Measurements from ENCODE around the gene RPL35. TPM values are rescaled to one million over a fixed set of nuclear protein-coding genes. Genes with fewer than 3 reads are reported as not detected.

RPL35 gene
- total RNA-seq, 1 experiment from 2014 or later, result 1,966 TPM

- BruUV-seq (replicated peaks), result no TSS peak
- CTCF ChIA-PET, result no interaction called here
- intact Hi-C loops (cut with micrococcal nuclease), result no loop called here
Measured at GRCh38 chr9:124869466-124869985, 7.8 kb upstream of the RPL35 start.

GRCh38 chr9:124868511-124869465 lies 7.0 kb upstream of the RPL35 start:
- Mint-ChIP-seq H3K36me3 (ENCODE audit: insufficient read depth, unreplicated experiment) (peaks cover 22% of the 10 kb centered on the region), H3K27me3 (ENCODE audit: insufficient read depth, unreplicated experiment) (no peaks in the 10 kb centered on the region), H3K27ac (ENCODE audit: low read depth, unreplicated experiment) (peak overlapping the region; percentile 97), H3K9me3 (ENCODE audit: unreplicated experiment) (no peaks in the 10 kb centered on the region), H3K4me1 (ENCODE audit: insufficient read depth, unreplicated experiment) (peaks cover 33% of the 10 kb centered on the region), H3K4me3 (ENCODE audit: unreplicated experiment) (peak overlapping the region; percentile 95)
- TSS peak; percentile 89 for BruUV-seq (replicated peaks)
- DNase-seq (ENCODE audit: unreplicated experiment), result peak; percentile 86
- TF ChIP-seq CTCF (IDR thresholded peaks at IDR 0.05; ENCODE audit: unreplicated experiment), result no peak
- ChIA-PET POLR2A (interaction anchor here (0.5 to 6.7 kb wide), 20 partner anchors 7 to 919 kb away, joined by 3 to 135 read pairs (median 5); partner anchors contain the start of genes ARPC5L, NR6A1, RPL35 and WDR38), CTCF (interaction anchor here (0.7 to 1.0 kb wide), 2 partner anchors 9 to 11 kb away, joined by 3 read pairs; no protein-coding TSS in a partner anchor)
- intact Hi-C loops (cut with micrococcal nuclease), result no loop called here

More at GRCh38 chr9:124869466-124869985, 7.8 kb upstream of the RPL35 start:
- DNase-seq (ENCODE audit: unreplicated experiment), result peak; percentile 33
- Mint-ChIP-seq H3K27ac (ENCODE audit: low read depth, unreplicated experiment) (peak overlapping the region; percentile 97), H3K36me3 (ENCODE audit: insufficient read depth, unreplicated experiment) (peaks cover 30% of the 10 kb centered on the region), H3K4me1 (ENCODE audit: insufficient read depth, unreplicated experiment) (peaks cover 29% of the 10 kb centered on the region), H3K4me3 (ENCODE audit: unreplicated experiment) (peak overlapping the region; percentile 95), H3K9me3 (ENCODE audit: unreplicated experiment) (no peaks in the 10 kb centered on the region), H3K27me3 (ENCODE audit: insufficient read depth, unreplicated experiment) (no peaks in the 10 kb centered on the region)
- TF ChIP-seq CTCF (IDR thresholded peaks at IDR 0.05; ENCODE audit: unreplicated experiment), result no peak
- POLR2A ChIA-PET, result interaction anchor here (0.5 to 6.7 kb wide), 21 partner anchors 8 to 498 kb away, joined by 3 to 135 read pairs (median 5); partner anchors contain the start of genes ARPC5L, NR6A1, RPL35 and WDR38

- TF ChIP-seq CTCF (IDR thresholded peaks at IDR 0.05; ENCODE audit: unreplicated experiment), result no peak
- POLR2A ChIA-PET, result interaction anchor here (0.5 to 15.3 kb wide), 22 partner anchors 8 to 1209 kb away, joined by 3 to 299 read pairs (median 6); partner anchors contain the start of genes GAPVD1, HSPA5, NR6A1 and OLFML2A
- peak; percentile 82 for DNase-seq (ENCODE audit: unreplicated experiment)
- no TSS peak for BruUV-seq (replicated peaks)
- CTCF ChIA-PET, result interaction anchor here (1.2 to 29.4 kb wide), 4 partner anchors 11 to 89 kb away, joined by 3 to 927 read pairs (median 7); partner anchors contain the start of genes NR6A1 and OLFML2A
- H3K9me3 Mint-ChIP-seq (ENCODE audit: unreplicated experiment), result no peaks in the 10 kb centered on the region
- H3K4me3 Mint-ChIP-seq (ENCODE audit: unreplicated experiment), result peak overlapping the region; percentile 81
- H3K36me3 Mint-ChIP-seq (ENCODE audit: insufficient read depth, unreplicated experiment), result peaks cover 43% of the 10 kb centered on the region
- H3K4me1 Mint-ChIP-seq (ENCODE audit: insufficient read depth, unreplicated experiment), result peaks cover 26% of the 10 kb centered on the region
- peak overlapping the region; percentile 87 for H3K27ac Mint-ChIP-seq (ENCODE audit: low read depth, unreplicated experiment)
- intact Hi-C loops (cut with micrococcal nuclease), result loop anchor here (5.0 kb wide), 1 partner anchor 509 kb away; no protein-coding TSS in a partner anchor
- H3K27me3 Mint-ChIP-seq (ENCODE audit: insufficient read depth, unreplicated experiment), result no peaks in the 10 kb centered on the region
Measured at GRCh38 chr9:124863371-124863871, 1.7 kb upstream of the RPL35 start.
